HG03457 (cell line): ENCODE measurements around the gene PYGL.
"Not testable (repeated sequence)": the region's sequence is repeated elsewhere in the genome, so short reads cannot be mapped to it uniquely, and the experiment has no call there.

Experiments used
- ATAC-seq: cut with Tn5 transposase; IDR thresholded peaks from one replicate; pipeline ENCODE4 v1.9.1; 2021; ENCODE audit warnings: moderate number of reproducible peaks; ENCODE audit not compliant: unreplicated experiment

The PYGL gene

GRCh38 chr14:50955373-50956043 lies 11.2 kb upstream of the PYGL start:
- no peak for ATAC-seq

- no peak for ATAC-seq
Measured at GRCh38 chr14:50954811-50955372, 10.6 kb upstream of the PYGL start.

- ATAC-seq, result no peak
Measured at GRCh38 chr14:50953502-50953901, 9.2 kb upstream of the PYGL start.

GRCh38 chr14:50951032-50951431 lies 6.7 kb upstream of the PYGL start:
- ATAC-seq, result no peak

- ATAC-seq, result no peak
Measured at GRCh38 chr14:50948205-50948604, 3.9 kb upstream of the PYGL start.

- ATAC-seq, result no peak
Measured at GRCh38 chr14:50947446-50947845, 3.2 kb upstream of the PYGL start.

GRCh38 chr14:50946234-50946935 lies 2.1 kb upstream of the PYGL start:
- no peak for ATAC-seq

GRCh38 chr14:50944647-50945413 lies 547 bp upstream of the PYGL start:
- no peak for ATAC-seq

- ATAC-seq, result no peak
Measured at GRCh38 chr14:50943261-50943942, 881 bp downstream of the PYGL start.

GRCh38 chr14:50941638-50942037 lies 2.6 kb downstream of the PYGL start:
- not testable (repeated sequence) for ATAC-seq

- ATAC-seq, result no peak
Measured at GRCh38 chr14:50941151-50941550, 3.1 kb downstream of the PYGL start.

GRCh38 chr14:50937800-50938199 lies 6.5 kb downstream of the PYGL start:
- ATAC-seq, result no peak

GRCh38 chr14:50937325-50937724 lies 7.0 kb downstream of the PYGL start:
- no peak for ATAC-seq

GRCh38 chr14:50936882-50937281 lies 7.4 kb downstream of the PYGL start:
- no peak for ATAC-seq

- no peak for ATAC-seq
Measured at GRCh38 chr14:50936016-50936340, 8.3 kb downstream of the PYGL start.

GRCh38 chr14:50935126-50936015 lies 8.9 kb downstream of the PYGL start:
- no peak for ATAC-seq

- ATAC-seq, result no peak
Measured at GRCh38 chr14:50932592-50933495, 11.4 kb downstream of the PYGL start.

- no peak for ATAC-seq
Measured at GRCh38 chr14:50932156-50932555, 12.1 kb downstream of the PYGL start.

GRCh38 chr14:50931559-50931958 lies 12.7 kb downstream of the PYGL start:
- no peak for ATAC-seq
